ENCODE data around the gene CNTN5.

CNTN5 gene

DNA sequence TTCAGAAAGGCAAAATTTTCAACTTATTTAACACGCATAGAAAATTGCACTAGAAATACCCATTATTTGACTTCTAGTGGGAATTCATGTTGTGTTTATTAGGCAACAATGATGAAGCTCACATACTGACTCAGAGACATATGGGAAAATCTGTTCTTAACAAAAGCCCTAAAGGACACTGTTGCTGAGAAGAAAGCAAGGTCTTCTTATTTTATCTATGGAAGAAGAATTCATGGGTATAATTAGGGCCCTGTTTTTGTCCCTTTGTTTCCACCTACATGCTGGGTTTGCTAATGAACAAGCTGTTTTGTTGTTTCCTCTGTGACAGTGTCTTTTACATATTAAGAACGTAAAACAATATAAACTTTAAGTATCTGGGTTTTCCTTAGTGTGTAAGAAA lies 1059.6 kb downstream of the CNTN5 start:
- no peak for DNase-seq (ENCODE audit: low read depth in 2 of 2)

DNA sequence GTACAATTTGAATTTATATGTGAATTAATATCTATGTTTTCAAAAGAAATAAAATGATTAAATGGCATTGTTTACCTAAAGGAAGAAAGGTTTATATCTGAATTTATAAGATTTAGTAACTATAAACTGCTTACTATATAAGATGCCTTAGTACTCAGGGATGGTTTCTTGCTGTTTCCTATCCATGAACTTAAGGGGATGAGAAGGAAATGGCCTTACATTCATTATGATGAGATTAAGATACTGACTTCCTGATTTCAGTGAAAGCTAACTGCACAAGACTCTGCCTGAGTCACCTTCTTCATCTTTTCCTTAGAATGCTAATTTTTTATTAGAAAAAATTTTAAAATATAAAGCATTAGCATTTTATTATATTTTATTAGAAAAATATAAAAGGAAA lies 1060.1 kb downstream of the CNTN5 start:
- no peak for DNase-seq (ENCODE audit: low read depth in 2 of 2)

DNA sequence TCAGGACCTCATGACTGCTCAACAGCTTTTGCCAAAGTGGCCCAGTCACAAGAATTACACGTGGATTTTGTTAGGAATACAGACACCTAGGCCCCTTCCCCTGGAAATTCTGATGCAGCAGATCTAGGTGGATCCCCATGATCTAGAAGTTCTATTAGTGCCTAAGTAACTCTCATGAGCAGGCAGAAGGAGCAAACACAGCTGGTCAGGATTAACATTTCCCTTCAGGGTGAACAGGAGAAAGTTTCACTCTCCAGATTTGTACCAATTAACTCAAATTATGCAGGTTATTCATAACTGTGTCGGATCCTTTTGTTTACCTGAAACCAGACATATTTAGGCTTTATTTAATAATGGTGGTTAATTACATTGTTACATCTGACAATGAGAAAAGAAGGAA lies 1072.9 kb downstream of the CNTN5 start:
- no peak for DNase-seq (ENCODE audit: low read depth in 2 of 2)

DNA sequence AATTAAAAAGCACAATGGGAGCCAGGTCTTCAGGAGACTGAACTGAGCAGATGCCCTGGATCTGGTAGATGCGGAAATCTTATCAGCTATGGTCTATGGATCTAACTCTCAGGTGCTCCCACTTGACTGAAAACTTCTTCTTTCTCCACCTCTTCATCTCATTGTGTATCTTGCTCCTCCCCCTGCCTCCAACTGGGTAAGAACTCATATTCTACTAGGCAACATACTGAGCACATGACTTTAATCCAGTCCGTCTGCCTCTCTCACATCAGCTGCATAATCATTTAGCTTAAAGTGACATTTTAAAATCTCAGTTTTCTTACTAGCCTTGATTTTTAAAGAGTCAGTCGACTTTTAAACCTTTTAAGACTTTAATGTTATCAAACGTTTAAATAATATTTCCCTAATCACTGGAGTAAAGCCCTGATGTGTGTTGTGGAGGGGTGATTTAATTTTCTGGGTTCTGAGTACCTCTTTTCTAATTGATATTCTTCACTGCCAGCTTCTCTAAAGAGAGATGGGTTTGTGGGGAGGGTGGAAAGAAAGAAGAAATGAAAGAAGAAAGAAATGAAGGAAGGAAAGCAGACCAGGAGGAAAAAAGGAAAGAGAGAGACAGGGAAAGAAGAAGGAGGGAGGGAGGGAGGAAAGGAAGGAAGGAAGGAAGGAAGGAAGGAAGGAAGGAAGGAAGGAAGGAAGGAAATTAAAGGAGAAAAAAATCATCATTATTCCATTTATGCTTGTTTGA lies 1073.5 kb downstream of the CNTN5 start:
- DNase-seq (ENCODE audit: low read depth in 2 of 2), result no peak

DNA sequence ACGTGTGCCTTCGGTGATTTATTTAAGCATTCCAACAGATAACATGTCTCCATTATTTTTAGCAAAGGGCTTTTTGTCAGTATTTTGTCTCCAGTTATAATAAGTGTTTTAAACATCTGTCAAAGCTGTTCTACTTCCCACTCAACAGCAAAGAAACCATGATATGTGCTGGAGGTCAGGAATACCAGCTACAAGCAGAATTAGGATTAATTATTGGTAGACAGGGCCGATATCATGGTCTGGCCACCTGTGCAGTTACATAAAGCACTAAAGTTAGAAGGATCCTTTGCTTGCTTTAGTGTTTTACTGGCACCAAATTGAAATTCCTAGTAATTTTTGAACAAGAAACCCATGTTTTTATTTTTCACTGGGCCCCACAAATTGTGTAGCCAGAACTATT lies 1075.1 kb downstream of the CNTN5 start:
- DNase-seq (ENCODE audit: low read depth in 2 of 2), result no peak

DNA sequence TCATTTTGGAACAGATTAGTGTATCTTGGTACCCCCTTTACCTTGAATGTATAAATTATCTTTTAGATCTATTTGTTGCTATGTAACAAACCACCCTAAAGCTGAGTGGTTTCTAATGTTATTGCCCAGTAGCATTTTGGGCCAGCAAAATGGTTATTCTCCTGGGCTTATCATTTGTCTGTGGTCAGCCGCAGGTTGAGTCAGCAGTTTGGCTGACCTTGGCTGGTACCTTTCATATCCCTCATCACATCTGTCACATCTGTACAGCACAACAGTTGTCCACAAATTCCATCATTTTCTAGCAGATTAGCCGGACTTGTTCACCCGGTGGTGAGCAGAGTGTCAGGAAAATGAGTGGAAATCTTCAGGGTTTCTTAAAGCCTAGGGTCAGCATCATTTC lies 1077.8 kb downstream of the CNTN5 start:
- DNase-seq (ENCODE audit: low read depth in 2 of 2), result no peak

DNA sequence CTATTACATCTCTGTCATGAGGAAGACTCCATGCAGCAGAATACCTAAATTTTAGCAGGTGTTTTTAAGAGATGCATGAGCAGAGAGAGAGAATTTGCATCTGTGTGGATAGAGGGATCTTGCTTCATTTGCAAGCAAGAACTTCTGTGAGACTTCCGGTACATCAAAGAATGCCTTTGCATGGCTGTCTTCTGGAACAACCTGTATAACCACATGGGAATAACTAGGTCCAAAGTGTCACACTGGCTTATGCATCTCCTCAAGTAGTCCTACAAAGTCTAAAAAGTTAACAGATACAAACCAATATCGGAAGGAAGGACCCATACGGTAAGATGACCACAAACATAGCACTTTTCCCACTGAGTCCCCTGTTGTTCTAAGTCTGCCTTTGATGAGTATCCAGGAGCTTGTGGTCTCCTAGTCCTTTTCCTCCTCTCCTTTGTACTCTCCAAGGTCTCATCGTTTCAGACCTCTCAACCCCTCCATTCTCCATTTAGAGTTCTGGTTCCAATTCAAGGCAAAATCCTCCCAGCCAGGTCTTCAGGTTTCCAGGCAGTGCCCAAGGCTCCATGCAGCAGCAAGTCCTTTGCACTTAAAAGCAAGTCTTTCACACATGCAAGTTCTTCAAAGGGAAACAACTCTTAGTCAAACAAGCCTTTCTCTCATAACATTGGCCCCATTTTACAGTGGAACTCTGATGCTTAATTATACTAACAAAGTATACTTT lies 1084.7 kb downstream of the CNTN5 start:
- no peak for DNase-seq (ENCODE audit: low read depth in 2 of 2)

DNA sequence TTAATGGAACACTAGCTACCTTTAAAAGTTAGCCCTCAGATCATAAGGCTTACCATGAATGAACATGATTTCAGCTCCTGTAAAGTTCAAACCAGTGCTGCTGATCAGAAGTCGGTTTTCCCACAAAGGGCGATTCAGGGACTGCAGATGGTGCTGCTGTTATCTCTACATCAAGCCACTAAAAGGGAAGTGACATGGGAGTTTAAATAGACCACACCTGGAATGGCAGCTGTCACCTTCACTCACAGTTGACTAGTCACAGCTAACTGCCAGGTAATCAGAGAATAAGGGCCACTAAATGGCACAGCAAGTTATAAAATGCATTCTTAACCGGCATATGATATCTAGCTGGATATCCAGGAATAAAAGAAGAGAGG lies 1085.2 kb downstream of the CNTN5 start:
- no peak for DNase-seq (ENCODE audit: low read depth in 2 of 2)

DNA sequence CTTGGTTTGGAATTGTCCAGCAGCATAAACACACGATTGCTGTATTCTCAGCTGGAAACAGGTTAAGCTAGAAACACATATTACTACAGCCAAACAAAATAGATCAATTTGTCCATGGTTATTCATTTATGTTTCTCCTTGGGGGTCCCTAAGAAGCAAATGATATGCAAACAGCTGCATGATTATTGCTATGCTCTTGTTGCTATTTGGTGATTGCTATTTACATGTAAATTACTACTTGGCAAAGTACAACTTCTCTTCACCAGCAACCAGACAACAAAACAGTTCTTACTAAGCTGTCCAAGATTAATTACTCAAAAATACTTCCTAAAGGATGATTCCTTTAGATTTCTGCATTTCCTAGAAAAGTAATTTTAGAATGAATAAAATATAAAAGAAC lies 1098.4 kb downstream of the CNTN5 start:
- no peak for DNase-seq (ENCODE audit: low read depth in 2 of 2)

DNA sequence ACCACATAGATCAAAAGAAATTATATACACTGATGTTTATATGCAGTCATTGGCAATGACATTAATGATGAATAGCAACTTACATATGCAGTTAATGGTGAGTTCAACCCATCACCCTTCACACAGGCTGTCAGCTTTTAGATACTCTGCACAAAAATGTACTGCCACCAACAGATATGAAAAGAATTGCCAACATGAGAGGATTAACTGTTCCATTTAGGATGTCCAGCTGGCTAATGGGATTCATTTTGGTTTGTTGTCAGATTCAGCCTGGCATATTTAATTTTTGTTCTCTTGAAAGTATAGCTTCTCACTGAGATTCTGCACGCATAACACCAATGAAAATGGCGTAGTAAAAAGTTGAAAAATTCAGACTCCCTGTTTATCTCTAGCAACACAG lies 1112.4 kb downstream of the CNTN5 start:
- no peak for DNase-seq (ENCODE audit: low read depth in 2 of 2)

DNA sequence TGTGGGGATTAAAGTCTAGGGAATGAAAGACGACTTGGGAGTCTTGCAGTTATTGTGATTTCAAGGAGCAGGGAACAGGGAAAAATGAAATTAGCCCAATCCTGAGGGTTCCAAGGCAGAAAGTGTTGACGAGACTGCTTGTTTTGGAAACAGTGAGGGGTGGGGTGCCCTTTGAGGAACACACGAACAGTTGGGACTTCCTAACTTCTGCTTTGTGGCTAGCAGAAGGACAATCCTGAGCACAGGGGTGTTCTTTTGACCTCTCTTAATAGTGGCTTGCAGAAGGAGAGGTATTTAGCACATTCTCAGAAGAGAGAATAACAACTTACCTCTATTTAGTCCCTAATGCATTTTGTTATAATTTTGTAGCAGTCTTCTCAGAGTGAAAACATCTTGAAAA lies 1120.5 kb downstream of the CNTN5 start:
- no peak for DNase-seq (ENCODE audit: low read depth in 2 of 2)

DNA sequence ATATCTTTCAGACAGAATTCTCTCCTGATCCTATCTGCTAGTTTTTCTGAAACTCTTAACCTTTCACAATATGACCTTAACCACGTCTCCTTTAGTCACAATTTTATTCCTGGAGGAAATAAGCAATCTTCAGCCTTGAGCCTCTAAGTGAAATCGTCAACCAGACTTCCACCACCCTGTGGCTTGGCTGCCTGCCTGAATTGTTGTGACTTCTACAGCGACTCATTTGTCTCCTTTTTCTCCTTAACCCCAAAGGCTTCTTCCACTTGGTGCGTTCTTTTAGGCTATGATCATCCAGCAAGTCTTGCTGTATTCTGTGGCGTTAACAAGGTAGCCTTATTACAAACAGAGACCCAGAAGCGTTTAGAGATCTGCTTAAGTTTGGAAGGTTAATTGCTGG lies 1131.2 kb downstream of the CNTN5 start:
- DNase-seq (ENCODE audit: low read depth in 2 of 2), result no peak

DNA sequence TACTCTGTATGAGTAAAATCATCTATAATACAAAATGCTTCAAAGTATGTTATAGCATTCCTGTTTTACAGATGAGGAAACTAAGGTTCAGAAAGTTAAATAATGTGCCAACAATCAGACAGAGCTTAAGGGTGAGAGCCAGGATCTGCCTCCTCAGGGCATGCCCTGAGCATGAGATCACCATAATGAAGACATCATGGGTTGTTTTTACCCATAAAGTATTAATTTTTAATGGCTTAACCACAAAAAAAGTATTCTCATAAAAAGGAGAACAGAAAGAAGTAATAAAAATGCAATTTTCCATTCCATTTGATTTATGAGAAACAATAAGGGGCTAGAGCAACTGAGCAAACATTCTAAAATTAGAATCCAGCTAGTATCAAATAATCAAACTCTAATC lies 1132.0 kb downstream of the CNTN5 start:
- DNase-seq (ENCODE audit: low read depth in 2 of 2), result no peak

DNA sequence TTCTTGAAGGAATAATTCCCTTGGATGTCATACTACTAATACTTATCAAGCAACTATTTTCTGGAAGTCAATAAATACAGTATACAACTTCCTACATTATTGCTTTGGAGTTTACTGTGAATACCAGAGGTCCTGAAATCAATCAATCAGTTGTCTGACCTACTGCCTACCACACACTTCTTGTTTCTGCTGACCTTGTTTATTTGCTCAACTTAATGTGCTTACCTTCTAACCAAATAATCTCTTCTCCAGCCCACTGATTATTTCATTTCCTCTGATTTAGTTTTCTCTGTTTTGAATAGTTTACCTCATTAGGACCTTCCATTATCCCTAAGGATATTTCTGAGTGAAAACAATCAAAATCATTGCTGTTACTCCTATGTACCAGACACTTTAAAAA lies 1142.7 kb downstream of the CNTN5 start:
- DNase-seq (ENCODE audit: low read depth in 2 of 2), result no peak

DNA sequence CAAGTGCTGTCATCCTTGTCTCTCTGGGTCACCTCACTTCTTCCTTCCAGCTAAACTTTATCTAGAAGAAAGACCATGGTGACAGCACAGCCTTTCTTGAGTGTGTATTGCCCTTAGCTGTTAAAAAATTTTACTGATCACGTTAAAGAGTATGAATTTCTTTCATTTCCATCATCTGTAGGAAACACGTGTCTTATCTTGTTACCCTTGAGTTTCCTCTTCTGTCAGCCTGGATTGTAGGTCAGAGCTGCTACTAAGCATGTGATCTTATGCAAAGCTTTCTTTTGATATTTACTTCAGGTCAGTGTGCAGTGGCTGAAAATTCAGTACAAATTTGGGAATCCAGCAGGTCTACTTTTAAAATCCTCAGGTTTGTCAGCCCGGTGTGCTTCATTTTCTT lies 1154.1 kb downstream of the CNTN5 start:
- DNase-seq (ENCODE audit: low read depth in 2 of 2), result no peak

DNA sequence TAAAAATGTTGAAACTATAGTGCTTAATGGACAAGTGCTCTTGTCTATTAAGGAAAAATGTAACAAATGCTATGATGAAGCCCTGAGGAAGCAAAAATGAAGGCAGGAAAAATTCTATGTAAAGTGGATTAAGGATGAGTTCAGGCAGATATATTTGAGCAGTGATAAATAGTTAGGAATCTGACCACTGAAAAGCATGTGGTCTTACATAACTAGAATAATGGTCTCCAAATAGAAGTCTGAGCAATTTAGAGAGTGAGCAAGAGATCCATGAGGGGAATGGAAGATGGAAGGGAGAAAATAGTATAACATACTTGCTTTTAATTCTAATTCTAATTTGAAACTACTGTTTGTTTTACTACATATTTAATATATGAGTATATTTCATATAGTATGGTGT lies 1155.7 kb downstream of the CNTN5 start:
- DNase-seq (ENCODE audit: low read depth in 2 of 2), result no peak

DNA sequence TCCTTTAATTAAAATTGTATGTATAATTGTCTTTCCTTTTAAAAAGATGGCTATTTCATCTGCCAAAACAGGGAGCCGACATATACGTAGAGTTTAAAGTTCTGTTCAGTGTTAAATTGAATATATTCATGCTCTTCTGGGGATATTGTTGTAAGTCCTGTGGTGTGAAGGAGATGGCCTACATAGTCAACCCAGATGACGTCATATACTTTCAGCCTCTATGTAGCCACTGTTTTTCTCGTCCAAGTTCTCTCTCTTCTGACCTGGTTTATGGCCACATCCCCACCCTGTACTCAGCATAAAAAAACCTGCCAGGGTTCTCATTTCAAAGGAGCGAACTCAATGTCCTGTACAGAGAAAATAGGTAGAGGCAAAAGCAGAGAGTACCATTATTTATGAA lies 1156.9 kb downstream of the CNTN5 start:
- no peak for DNase-seq (ENCODE audit: low read depth in 2 of 2)

DNA sequence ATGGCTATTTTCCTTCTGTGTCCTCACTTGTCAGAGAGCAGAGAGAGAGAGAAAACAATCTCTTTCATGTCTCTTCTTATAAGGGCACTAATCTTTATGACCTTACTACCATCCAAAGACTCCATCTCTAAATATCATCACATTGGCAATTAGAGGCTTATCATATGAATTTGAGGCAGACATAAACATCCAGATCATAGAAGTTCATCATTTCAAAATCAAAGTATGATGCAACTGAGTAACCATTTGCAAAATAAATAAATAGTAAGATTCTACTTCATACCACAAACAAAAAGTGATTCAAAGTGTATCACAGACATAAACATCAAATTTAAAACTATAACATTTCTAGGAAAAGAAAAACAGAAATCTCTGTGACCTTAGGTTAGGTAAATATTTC lies 1161.6 kb downstream of the CNTN5 start:
- DNase-seq (ENCODE audit: low read depth in 2 of 2), result no peak

DNA sequence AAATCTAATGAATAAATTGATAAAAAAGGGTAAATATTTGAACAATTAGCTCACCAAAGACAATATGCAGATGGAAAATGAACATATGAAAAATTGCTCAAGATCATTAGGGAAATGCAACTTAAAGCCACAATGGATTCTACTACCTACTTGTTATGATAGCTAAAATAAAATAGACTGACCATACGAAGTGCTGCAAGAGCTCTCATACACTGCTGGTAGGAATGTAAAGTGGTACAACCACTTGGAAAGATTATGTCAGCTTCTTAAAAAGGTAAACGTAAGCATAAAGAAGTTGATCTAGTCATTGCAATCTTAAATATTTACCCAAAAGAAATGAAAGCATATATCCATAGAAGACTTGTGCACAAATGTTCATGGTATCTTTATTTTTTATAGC lies 1162.2 kb downstream of the CNTN5 start:
- no peak for DNase-seq (ENCODE audit: low read depth in 2 of 2)

DNA sequence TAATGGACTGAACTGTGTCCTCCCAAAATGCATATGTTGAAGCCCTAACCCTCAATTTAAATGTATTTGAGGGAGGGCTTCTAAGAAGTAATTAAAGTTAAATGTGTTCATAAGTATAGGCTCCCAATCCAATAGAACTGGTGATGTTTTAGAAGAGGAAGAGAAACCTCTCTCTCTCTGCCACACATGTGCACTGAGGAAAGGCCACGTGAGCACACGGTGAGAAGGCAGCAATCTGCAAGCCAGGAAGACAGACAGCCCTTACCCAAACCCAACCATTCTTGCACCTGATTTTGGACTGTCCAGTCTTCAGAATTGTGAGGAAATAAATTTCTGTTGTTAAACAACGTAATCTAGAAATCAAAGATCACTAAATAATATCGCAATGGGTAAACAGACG lies 1164.8 kb downstream of the CNTN5 start:
- no peak for DNase-seq (ENCODE audit: low read depth in 2 of 2)

DNA sequence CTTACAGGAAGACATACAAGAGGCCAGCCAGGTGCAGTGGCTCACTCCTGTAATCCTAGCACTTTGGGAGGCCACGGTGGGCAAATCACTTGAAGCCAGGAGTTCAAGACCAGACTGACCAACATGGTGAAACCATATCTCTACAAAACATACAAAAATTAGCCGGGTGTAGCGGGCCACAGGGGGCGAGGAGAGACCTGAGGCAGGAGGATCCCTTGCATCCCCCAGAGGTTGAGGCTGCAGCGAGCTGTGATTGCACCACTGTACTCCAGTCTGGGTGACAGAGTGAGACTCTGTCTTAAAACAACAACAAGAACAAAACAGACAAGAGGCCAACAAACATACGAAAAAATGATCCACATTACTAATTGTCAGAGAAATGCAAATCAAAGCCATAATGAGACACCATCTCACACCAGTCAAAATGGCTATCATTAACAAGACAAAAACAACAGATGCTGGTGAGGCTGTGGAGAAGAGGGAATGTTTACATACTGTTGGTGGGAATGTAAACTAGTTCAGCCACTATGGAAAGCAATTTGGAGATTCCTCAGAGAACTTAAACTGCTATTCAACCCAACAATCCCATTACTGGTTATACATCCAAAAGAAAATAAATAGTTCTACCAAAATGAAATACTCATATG lies 1167.5 kb downstream of the CNTN5 start:
- no peak for DNase-seq (ENCODE audit: low read depth in 2 of 2)

DNA sequence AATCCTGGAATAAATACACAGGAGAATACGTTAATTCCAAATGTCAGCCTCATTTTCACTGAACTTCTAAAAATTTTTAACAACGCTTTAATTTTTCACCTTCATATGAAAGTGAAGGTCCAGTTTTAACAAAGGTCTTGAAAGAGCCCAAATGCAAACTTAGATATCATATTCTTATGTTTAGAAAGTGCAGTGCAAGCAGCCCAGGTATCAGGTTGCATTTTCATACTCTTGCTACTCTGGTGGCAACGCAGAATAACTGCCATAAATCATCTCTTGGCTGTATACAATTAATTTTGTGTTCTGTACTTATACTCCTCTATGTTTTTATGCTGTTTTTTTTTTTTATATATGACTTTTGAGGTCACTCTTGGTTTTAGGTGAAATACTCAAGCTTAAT lies 1169.6 kb downstream of the CNTN5 start:
- DNase-seq (ENCODE audit: low read depth in 2 of 2), result no peak

DNA sequence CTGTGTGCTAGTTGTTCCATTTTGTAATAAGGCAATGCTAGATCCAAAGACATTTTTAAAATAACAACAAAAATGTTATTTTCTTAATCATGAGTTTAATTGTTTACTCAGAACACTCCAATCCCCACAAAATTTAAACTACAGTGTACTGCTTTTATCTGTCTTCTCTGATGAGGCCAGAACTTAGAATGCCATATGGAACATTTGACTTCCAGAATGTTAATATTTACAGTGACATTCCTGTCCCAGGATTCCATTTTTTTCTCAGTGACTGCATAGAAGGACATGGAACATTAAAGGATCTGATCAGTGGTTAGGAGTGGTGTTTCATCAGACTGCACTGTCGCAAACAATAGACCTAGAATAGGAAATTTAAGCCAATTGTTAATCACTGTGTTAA lies 1171.4 kb downstream of the CNTN5 start:
- no peak for DNase-seq (ENCODE audit: low read depth in 2 of 2)
